ENCODE measurements around the gene LMX1A.
A peak's percentile ranks its signal among the peaks of the same experiment; 100 is the strongest.

The LMX1A gene

DNA sequence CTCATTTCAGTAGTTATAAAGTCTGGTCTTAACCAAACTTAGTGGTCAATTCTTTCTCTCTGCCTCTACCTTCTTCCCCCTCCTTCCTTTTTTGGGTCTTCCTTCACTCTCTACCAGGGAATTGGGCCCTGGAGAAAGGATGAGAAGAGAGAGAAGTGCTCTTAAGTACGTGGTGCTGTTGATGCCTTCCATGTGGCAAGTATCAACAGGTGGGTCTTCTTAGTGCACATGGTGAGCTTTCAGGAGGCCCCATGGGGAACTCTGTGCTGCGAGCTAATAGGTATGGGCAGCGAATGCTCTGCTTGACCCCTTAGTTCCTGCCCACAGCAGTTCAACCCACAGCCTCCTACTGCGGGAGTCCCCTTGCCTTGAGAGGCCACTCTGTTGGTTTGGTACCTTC lies 39.4 kb upstream of the LMX1A start:
- Histone ChIP-seq H3K4me3 (ENCODE audit: low read depth, low read length) (no peak overlapping the region), H3K27ac (ENCODE audit: low read depth, low read length) (no peak overlapping the region), H3K23ac (ENCODE audit: low read length) (no peak overlapping the region), H3K18ac (ENCODE audit: low read length) (no peak overlapping the region), H4K8ac (ENCODE audit: low read depth, low read length) (no peak overlapping the region), H2BK12ac (ENCODE audit: low read length) (no peak overlapping the region), H2AK5ac (ENCODE audit: low read length) (no peak overlapping the region), H2BK120ac (ENCODE audit: insufficient read depth, low read length, poor library complexity) (no peak overlapping the region), H4K91ac (ENCODE audit: low read depth, low read length) (no peak overlapping the region), H2BK5ac (ENCODE audit: low read depth, low read length, poor library complexity) (no peak overlapping the region), H3K4ac (ENCODE audit: low read depth, low read length) (no peak overlapping the region), H3K9me3 (ENCODE audit: insufficient read depth, low read depth, low read length) (no peaks in the 10 kb centered on the region), H2AFZ (ENCODE audit: insufficient read depth, low read length, poor library complexity) (no peak overlapping the region), H3K36me3 (ENCODE audit: control insufficient read depth in 1 of 2, insufficient read depth in 2 of 2, low read length in 2 of 2) (no peaks in the 10 kb centered on the region), H3K9ac (ENCODE audit: low read length) (no peak overlapping the region), H3K14ac (ENCODE audit: low read length) (no peak overlapping the region), H3K79me2 (ENCODE audit: control insufficient read depth, insufficient read depth, low read length, poor library complexity) (no peaks in the 10 kb centered on the region), H3K4me2 (ENCODE audit: low read length) (no peak overlapping the region), H4K12ac (ENCODE audit: low read depth, low read length) (no peak overlapping the region), H3K4me1 (ENCODE audit: control insufficient read depth in 1 of 2, insufficient read depth in 2 of 2, low read length in 2 of 2) (peaks cover 0 to 3% of the 10 kb centered on the region in 2 experiments), H3K79me1 (ENCODE audit: low read length) (no peaks in the 10 kb centered on the region), H3K27me3 (ENCODE audit: insufficient read depth, low read length) (no peaks in the 10 kb centered on the region)
- DNase-seq: no peak
- WGBS (ENCODE audit: extremely low coverage, insufficient coverage, insufficient read length): no CpG with 5 or more reads among the region's 4 CpGs

DNA sequence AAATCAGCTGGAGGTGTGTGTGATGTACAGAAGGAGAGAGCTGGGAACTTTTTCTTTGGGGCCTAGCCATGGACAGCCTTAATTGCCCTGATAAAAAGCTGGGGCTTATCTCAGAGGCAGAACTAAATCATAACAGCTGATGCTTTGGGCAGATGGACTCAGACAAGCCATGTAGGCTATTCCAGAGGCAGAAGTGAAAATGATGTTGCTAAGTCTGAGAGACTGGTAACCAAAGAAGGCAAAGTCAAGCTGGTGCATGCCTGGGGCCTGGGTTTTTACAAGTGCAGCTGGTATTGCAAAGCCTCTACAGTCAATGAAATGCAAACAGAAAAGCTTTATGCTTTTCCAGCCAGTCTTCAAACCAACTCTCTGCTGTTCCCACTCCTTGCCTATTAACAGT lies 39.0 kb upstream of the LMX1A start:
- H3K36me3 ChIP-seq (ENCODE audit: control insufficient read depth in 1 of 2, insufficient read depth in 2 of 2, low read length in 2 of 2): no peaks in the 10 kb centered on the region
- H3K79me2 ChIP-seq (ENCODE audit: control insufficient read depth, insufficient read depth, low read length, poor library complexity): no peaks in the 10 kb centered on the region
- no peaks in the 10 kb centered on the region for H3K79me1 ChIP-seq (ENCODE audit: low read length)
- no peaks in the 10 kb centered on the region for H3K27me3 ChIP-seq (ENCODE audit: insufficient read depth, low read length)
- no peak overlapping the region for H3K23ac ChIP-seq (ENCODE audit: low read length)
- no peaks in the 10 kb centered on the region for H3K9me3 ChIP-seq (ENCODE audit: insufficient read depth, low read depth, low read length)
- no peak overlapping the region for H2AK5ac ChIP-seq (ENCODE audit: low read length)
- no peak overlapping the region for H2BK5ac ChIP-seq (ENCODE audit: low read depth, low read length, poor library complexity)
- H4K12ac ChIP-seq (ENCODE audit: low read depth, low read length): no peak overlapping the region
- no peak for DNase-seq
- no peak overlapping the region for H3K4me2 ChIP-seq (ENCODE audit: low read length)
- no peak overlapping the region for H2BK12ac ChIP-seq (ENCODE audit: low read length)
- H4K8ac ChIP-seq (ENCODE audit: low read depth, low read length): no peak overlapping the region
- H3K4me3 ChIP-seq (ENCODE audit: low read depth, low read length): no peak overlapping the region
- H3K14ac ChIP-seq (ENCODE audit: low read length): no peak overlapping the region
- H4K91ac ChIP-seq (ENCODE audit: low read depth, low read length): no peak overlapping the region
- no peak overlapping the region for H3K18ac ChIP-seq (ENCODE audit: low read length)
- H2AFZ ChIP-seq (ENCODE audit: insufficient read depth, low read length, poor library complexity): no peak overlapping the region
- no peak overlapping the region for H3K4ac ChIP-seq (ENCODE audit: low read depth, low read length)
- H3K27ac ChIP-seq (ENCODE audit: low read depth, low read length): no peak overlapping the region
- H2BK120ac ChIP-seq (ENCODE audit: insufficient read depth, low read length, poor library complexity): no peak overlapping the region
- no peak overlapping the region for H3K9ac ChIP-seq (ENCODE audit: low read length)
- H3K4me1 ChIP-seq (ENCODE audit: control insufficient read depth in 1 of 2, insufficient read depth in 2 of 2, low read length in 2 of 2): peaks cover 0 to 3% of the 10 kb centered on the region in 2 experiments

DNA sequence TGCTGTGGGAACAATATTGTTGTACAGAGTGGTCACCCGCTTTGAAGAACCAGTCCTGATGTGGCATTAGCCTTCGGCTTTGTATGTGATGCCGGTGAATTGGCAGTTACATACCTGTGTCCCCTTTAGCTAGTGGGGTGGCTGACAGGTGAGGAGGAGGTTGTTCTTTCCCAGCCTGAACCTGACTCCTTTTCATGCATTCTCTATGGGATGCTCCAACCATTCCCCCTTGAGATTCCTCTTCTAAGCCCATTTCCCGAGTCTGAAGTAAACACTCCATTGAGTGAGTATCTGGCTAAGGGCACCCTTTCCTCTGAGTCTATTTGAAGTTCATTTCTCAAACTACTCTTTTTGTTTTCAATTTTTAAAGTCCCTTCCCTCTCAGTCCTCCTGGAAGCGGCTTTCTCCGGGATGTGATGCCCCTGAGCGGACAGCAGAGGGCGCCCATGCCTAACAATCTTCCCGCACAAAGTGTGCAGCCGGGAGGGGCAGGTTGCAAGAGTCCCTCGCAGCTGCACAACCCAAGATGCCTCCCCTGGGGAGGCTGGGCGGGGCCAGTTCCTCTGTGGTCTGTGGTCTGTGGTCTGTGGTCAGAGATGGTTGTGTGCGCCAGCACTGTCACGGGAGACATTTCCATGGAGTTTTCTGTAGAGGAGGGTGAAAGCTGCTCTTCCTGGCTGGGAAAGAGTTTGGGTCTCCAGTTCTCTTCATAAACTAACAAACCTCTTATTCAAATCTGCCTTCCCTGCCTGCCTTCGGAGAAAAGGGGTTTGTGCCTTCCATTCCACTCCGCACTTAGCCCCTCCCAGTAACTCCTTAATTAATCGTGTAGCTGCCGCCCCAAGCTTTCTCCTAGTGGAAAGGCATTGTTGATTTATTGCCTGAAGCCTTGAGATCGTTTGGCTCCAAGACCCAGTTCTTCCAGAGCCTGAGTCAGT lies 36.4 kb upstream of the LMX1A start:
- H3K27me3 ChIP-seq (ENCODE audit: insufficient read depth, low read length): no peaks in the 10 kb centered on the region
- no peak overlapping the region for H3K27ac ChIP-seq (ENCODE audit: low read depth, low read length)
- no peaks in the 10 kb centered on the region for H3K9me3 ChIP-seq (ENCODE audit: insufficient read depth, low read depth, low read length)
- H3K79me1 ChIP-seq (ENCODE audit: low read length): no peaks in the 10 kb centered on the region
- H3K79me2 ChIP-seq (ENCODE audit: control insufficient read depth, insufficient read depth, low read length, poor library complexity): no peaks in the 10 kb centered on the region
- H4K91ac ChIP-seq (ENCODE audit: low read depth, low read length): no peak overlapping the region
- H3K36me3 ChIP-seq (ENCODE audit: control insufficient read depth in 1 of 2, insufficient read depth in 2 of 2, low read length in 2 of 2): no peaks in the 10 kb centered on the region
- H2BK120ac ChIP-seq (ENCODE audit: insufficient read depth, low read length, poor library complexity): no peak overlapping the region
- no peak overlapping the region for H3K14ac ChIP-seq (ENCODE audit: low read length)
- no peak overlapping the region for H2BK12ac ChIP-seq (ENCODE audit: low read length)
- peak overlapping the region; percentile 27 for H3K4me2 ChIP-seq (ENCODE audit: low read length)
- no peak overlapping the region for H4K12ac ChIP-seq (ENCODE audit: low read depth, low read length)
- H2AFZ ChIP-seq (ENCODE audit: insufficient read depth, low read length, poor library complexity): no peak overlapping the region
- H3K18ac ChIP-seq (ENCODE audit: low read length): no peak overlapping the region
- H3K9ac ChIP-seq (ENCODE audit: low read length): no peak overlapping the region
- H3K4ac ChIP-seq (ENCODE audit: low read depth, low read length): no peak overlapping the region
- H3K4me1 ChIP-seq (ENCODE audit: control insufficient read depth in 1 of 2, insufficient read depth in 2 of 2, low read length in 2 of 2): peaks cover 0 to 3% of the 10 kb centered on the region in 2 experiments
- H2BK5ac ChIP-seq (ENCODE audit: low read depth, low read length, poor library complexity): no peak overlapping the region
- H4K8ac ChIP-seq (ENCODE audit: low read depth, low read length): no peak overlapping the region
- H3K4me3 ChIP-seq (ENCODE audit: low read depth, low read length): no peak overlapping the region
- DNase-seq: peak; percentile 69 to 82
- H2AK5ac ChIP-seq (ENCODE audit: low read length): no peak overlapping the region
- no peak overlapping the region for H3K23ac ChIP-seq (ENCODE audit: low read length)
- no CpG with 5 or more reads among the region's 19 CpGs for whole genome bisulfite sequencing (ENCODE audit: extremely low coverage, insufficient coverage, insufficient read length)

DNA sequence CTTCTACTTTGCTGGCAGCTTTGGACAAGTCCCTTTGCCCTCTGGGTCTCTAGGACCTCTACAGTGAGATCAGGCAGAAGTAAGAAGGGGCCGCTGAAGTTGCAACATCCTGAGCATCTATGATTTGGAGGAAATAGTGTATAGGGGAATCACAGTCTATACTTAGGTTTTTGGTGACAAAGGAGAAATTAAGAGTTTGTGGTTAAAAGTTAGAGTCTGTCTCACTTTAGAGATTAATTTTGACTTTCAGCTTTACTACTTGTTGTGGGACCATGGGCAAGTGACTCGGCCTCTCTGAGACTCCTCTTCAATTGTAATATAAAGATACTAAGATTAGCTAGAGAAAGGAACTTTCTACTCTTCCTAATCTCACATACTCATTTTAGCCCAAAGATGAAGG lies 33.1 kb upstream of the LMX1A start:
- peaks cover 1% of the 10 kb centered on the region for H3K9me3 ChIP-seq (ENCODE audit: insufficient read depth, low read depth, low read length)
- H4K8ac ChIP-seq (ENCODE audit: low read depth, low read length): no peak overlapping the region
- H2AFZ ChIP-seq (ENCODE audit: insufficient read depth, low read length, poor library complexity): no peak overlapping the region
- H2BK12ac ChIP-seq (ENCODE audit: low read length): no peak overlapping the region
- no peak overlapping the region for H3K4ac ChIP-seq (ENCODE audit: low read depth, low read length)
- no peaks in the 10 kb centered on the region for H3K36me3 ChIP-seq (ENCODE audit: control insufficient read depth in 1 of 2, insufficient read depth in 2 of 2, low read length in 2 of 2)
- H3K4me1 ChIP-seq (ENCODE audit: control insufficient read depth in 1 of 2, insufficient read depth in 2 of 2, low read length in 2 of 2): peaks cover 0 to 3% of the 10 kb centered on the region in 2 experiments
- no peak overlapping the region for H4K12ac ChIP-seq (ENCODE audit: low read depth, low read length)
- no peak overlapping the region for H4K91ac ChIP-seq (ENCODE audit: low read depth, low read length)
- H3K4me3 ChIP-seq (ENCODE audit: low read depth, low read length): no peak overlapping the region
- no peak overlapping the region for H3K27ac ChIP-seq (ENCODE audit: low read depth, low read length)
- H2AK5ac ChIP-seq (ENCODE audit: low read length): no peak overlapping the region
- no peak overlapping the region for H2BK5ac ChIP-seq (ENCODE audit: low read depth, low read length, poor library complexity)
- no peak overlapping the region for H3K23ac ChIP-seq (ENCODE audit: low read length)
- no peak for DNase-seq
- H3K27me3 ChIP-seq (ENCODE audit: insufficient read depth, low read length): no peaks in the 10 kb centered on the region
- H3K79me2 ChIP-seq (ENCODE audit: control insufficient read depth, insufficient read depth, low read length, poor library complexity): no peaks in the 10 kb centered on the region
- no CpG with 5 or more reads among the region's 2 CpGs for WGBS (ENCODE audit: extremely low coverage, insufficient coverage, insufficient read length)
- H2BK120ac ChIP-seq (ENCODE audit: insufficient read depth, low read length, poor library complexity): no peak overlapping the region
- no peak overlapping the region for H3K4me2 ChIP-seq (ENCODE audit: low read length)
- no peaks in the 10 kb centered on the region for H3K79me1 ChIP-seq (ENCODE audit: low read length)
- H3K9ac ChIP-seq (ENCODE audit: low read length): no peak overlapping the region
- H3K18ac ChIP-seq (ENCODE audit: low read length): no peak overlapping the region
- no peak overlapping the region for H3K14ac ChIP-seq (ENCODE audit: low read length)

Data from trophoblast cell (in vitro differentiated cells and primary cell).